ENCODE data around the gene EVA1B.

Gene EVA1B

GRCh38 chr1:36345353-36345752, 21.9 kb upstream of the EVA1B start:
- no peak for DNase-seq

GRCh38 chr1:36344395-36344680, 20.9 kb upstream of the EVA1B start:
- DNase-seq: no peak

- no peak for DNase-seq
Observed at GRCh38 chr1:36343651-36344394, 20.4 kb upstream of the EVA1B start.

GRCh38 chr1:36342426-36343185, 19.2 kb upstream of the EVA1B start:
- peak; percentile 17 to 62 (median 30) for DNase-seq

GRCh38 chr1:36341626-36342320, 18.3 kb upstream of the EVA1B start:
- no peak for DNase-seq

GRCh38 chr1:36339615-36340014, 16.2 kb upstream of the EVA1B start:
- DNase-seq: no peak

GRCh38 chr1:36339215-36339614, 15.8 kb upstream of the EVA1B start:
- DNase-seq: no peak

- no peak for DNase-seq
Observed at GRCh38 chr1:36337830-36338229, 14.4 kb upstream of the EVA1B start.

GRCh38 chr1:36330940-36331339, 7.5 kb upstream of the EVA1B start:
- DNase-seq: no peak

- DNase-seq: no peak
Observed at GRCh38 chr1:36329817-36330216, 6.4 kb upstream of the EVA1B start.

- no peak for DNase-seq
Observed at GRCh38 chr1:36328713-36329112, 5.3 kb upstream of the EVA1B start.

- DNase-seq: no peak
Observed at GRCh38 chr1:36328088-36328480, 4.6 kb upstream of the EVA1B start.

- no peak for DNase-seq
Observed at GRCh38 chr1:36327421-36328087, 4.1 kb upstream of the EVA1B start.

- DNase-seq: no peak
Observed at GRCh38 chr1:36326499-36326898, 3.1 kb upstream of the EVA1B start.

GRCh38 chr1:36324353-36324703, 883 bp upstream of the EVA1B start:
- no peak for DNase-seq

- DNase-seq: peak in 1 of 4 experiments; percentile 18
Observed at GRCh38 chr1:36322786-36323635, 434 bp downstream of the EVA1B start.

- no peak for DNase-seq
Observed at GRCh38 chr1:36322041-36322785, 1.2 kb downstream of the EVA1B start.

- DNase-seq: no peak
Observed at GRCh38 chr1:36321119-36321951, 2.1 kb downstream of the EVA1B start.

- DNase-seq: no peak
Observed at GRCh38 chr1:36320767-36321118, 2.7 kb downstream of the EVA1B start.

- no peak for DNase-seq
Observed at GRCh38 chr1:36320291-36320761, 3.1 kb downstream of the EVA1B start.

GRCh38 chr1:36309397-36309796, 14.0 kb downstream of the EVA1B start:
- DNase-seq: no peak

All from activated CD4-positive, CD25-positive, alpha-beta regulatory T cell (primary cell).